Loucy (cell line): ENCODE results near the gene TAS2R41.
"Not testable (repeated sequence)": the region's sequence is repeated elsewhere in the genome, so short reads cannot be mapped to it uniquely, and the experiment has no call there.

Experiments used
- H2AFZ ChIP-seq: fragments of 200-600 bp; sonication (generic); 2 replicates; pipeline ENCODE4 v1.6.0; 2016; ENCODE audit warnings: antibody characterized with exemption, mild to moderate bottlenecking, low read length, moderate library complexity
- H3F3A ChIP-seq: fragments of 200-600 bp; 2 replicates; pipeline ENCODE4 v1.6.0; 2016; ENCODE audit warnings: antibody characterized with exemption, low read depth, mild to moderate bottlenecking
- H3K27me3 ChIP-seq: fragments of 200-600 bp; sonication (generic); 2 replicates; pipeline ENCODE4 v1.6.1; 2014; ENCODE audit warnings: low read length, mild to moderate bottlenecking; ENCODE audit not compliant: insufficient read depth, poor library complexity, severe bottlenecking
- H3K36me3 ChIP-seq: fragments of 200-600 bp; sonication (generic); 2 replicates; pipeline ENCODE4 v1.6.1; 2016; ENCODE audit warnings: low read length; ENCODE audit not compliant: insufficient read depth
- H3K4me1 ChIP-seq: fragments of 200-600 bp; sonication (generic); 2 replicates; pipeline ENCODE4 v1.5.1; 2014; ENCODE audit warnings: low read length, mild to moderate bottlenecking; ENCODE audit not compliant: insufficient read depth, poor library complexity, severe bottlenecking
- H3K4me2 ChIP-seq: fragments of 200-600 bp; sonication (generic); 2 replicates; pipeline ENCODE4 v1.6.0; 2014; ENCODE audit warnings: antibody characterized with exemption, low read length, low read depth, mild to moderate bottlenecking; ENCODE audit not compliant: poor library complexity, severe bottlenecking
- H3K4me3 ChIP-seq: fragments of 200-600 bp; sonication (generic); 2 replicates; pipeline ENCODE4 v1.5.1; 2014; ENCODE audit warnings: low read length, mild to moderate bottlenecking, mixed read lengths; ENCODE audit not compliant: poor library complexity, severe bottlenecking
- H3K79me2 ChIP-seq: fragments of 200-600 bp; sonication (generic); 2 replicates; pipeline ENCODE4 v1.6.1; 2014; ENCODE audit warnings: low read length; ENCODE audit not compliant: insufficient read depth
- H3K9ac ChIP-seq: fragments of 200-600 bp; sonication (generic); 2 replicates; pipeline ENCODE4 v1.6.0; 2014; ENCODE audit warnings: mild to moderate bottlenecking, low read depth, low read length, moderate library complexity; ENCODE audit not compliant: poor library complexity, severe bottlenecking
- H3K9me2 ChIP-seq: fragments of 200-600 bp; sonication (generic); replicated peaks from 2 replicates; pipeline ENCODE4 v1.6.1; 2016; ENCODE audit warnings: low read depth, low read length, mixed read lengths
- H3K9me3 ChIP-seq: fragments of 200-600 bp; sonication (generic); 2 replicates; pipeline ENCODE4 v1.6.1; 2014; ENCODE audit warnings: mild to moderate bottlenecking, antibody characterized with exemption, low read length, low read depth; ENCODE audit not compliant: insufficient read depth
- H4K20me1 ChIP-seq: fragments of 200-600 bp; sonication (generic); 2 replicates; pipeline ENCODE4 v1.6.0; 2014; ENCODE audit warnings: antibody characterized with exemption, low read length, mild to moderate bottlenecking; ENCODE audit not compliant: insufficient read depth, poor library complexity, severe bottlenecking
- CTCF ChIP-seq: fragments of 200-600 bp; sonication (generic); conservative IDR thresholded peaks from 2 replicates; pipeline ENCODE4 v1.5.1; 2014; ENCODE audit warnings: mild to moderate bottlenecking, antibody characterized with exemption, low read length
- EZH2phosphoT487 ChIP-seq: fragments of 200-600 bp; IDR thresholded peaks from 2 replicates; pipeline ENCODE4 v1.6.1; 2018; ENCODE audit warnings: antibody characterized with exemption, mild to moderate bottlenecking, moderate library complexity, borderline replicate concordance

Gene TAS2R41

GRCh38 chr7:143485094-143485493 is 7.4 kb downstream of the TAS2R41 start:
- H3K4me1 ChIP-seq, result peaks cover 8% of the 10 kb centered on the region
- TF ChIP-seq EZH2phosphoT487, result no peak
- no peak for TF ChIP-seq CTCF
- H3K4me3 ChIP-seq, result no peak overlapping the region
- H3K4me2 ChIP-seq, result no peak overlapping the region
- H3K36me3 ChIP-seq, result no peaks in the 10 kb centered on the region
- H4K20me1 ChIP-seq, result no peaks in the 10 kb centered on the region
- no peak overlapping the region for H2AFZ ChIP-seq
- H3K9ac ChIP-seq, result no peak overlapping the region
- no peaks in the 10 kb centered on the region for H3K9me3 ChIP-seq
- no peaks in the 10 kb centered on the region for H3K9me2 ChIP-seq
- H3K27me3 ChIP-seq, result no peaks in the 10 kb centered on the region
- H3F3A ChIP-seq, result no peaks in the 10 kb centered on the region
- no peaks in the 10 kb centered on the region for H3K79me2 ChIP-seq

GRCh38 chr7:143485500-143485899 is 7.8 kb downstream of the TAS2R41 start:
- TF ChIP-seq CTCF, result no peak
- no peak for TF ChIP-seq EZH2phosphoT487
- no peaks in the 10 kb centered on the region for H4K20me1 ChIP-seq
- H3K27me3 ChIP-seq, result no peaks in the 10 kb centered on the region
- H3K36me3 ChIP-seq, result no peaks in the 10 kb centered on the region
- no peak overlapping the region for H2AFZ ChIP-seq
- no peaks in the 10 kb centered on the region for H3K9me3 ChIP-seq
- no peak overlapping the region for H3K4me3 ChIP-seq
- no peak overlapping the region for H3K9ac ChIP-seq
- no peaks in the 10 kb centered on the region for H3F3A ChIP-seq
- no peak overlapping the region for H3K4me2 ChIP-seq
- H3K79me2 ChIP-seq, result no peaks in the 10 kb centered on the region
- no peaks in the 10 kb centered on the region for H3K9me2 ChIP-seq
- peaks cover 8% of the 10 kb centered on the region for H3K4me1 ChIP-seq

- H2AFZ ChIP-seq, H3K4me1 ChIP-seq, H3K4me3 ChIP-seq, H3F3A ChIP-seq, H3K79me2 ChIP-seq, H3K4me2 ChIP-seq, H3K9ac ChIP-seq, H3K36me3 ChIP-seq, H3K27me3 ChIP-seq, H3K9me3 ChIP-seq, H4K20me1 ChIP-seq, H3K9me2 ChIP-seq: not testable (repeated sequence)
These were observed 8.6 kb downstream of the TAS2R41 start for GRCh38 chr7:143486266-143486665.

GRCh38 chr7:143487061-143487460 is 9.4 kb downstream of the TAS2R41 start:
- Histone ChIP-seq H3K4me1 (no peaks in the 10 kb centered on the region), H3K9me2 (no peaks in the 10 kb centered on the region), H3K4me3 (no peak overlapping the region), H3K4me2 (no peak overlapping the region), H3K9ac (no peak overlapping the region), H3K36me3 (no peaks in the 10 kb centered on the region), H2AFZ (no peak overlapping the region), H3K9me3 (no peaks in the 10 kb centered on the region), H4K20me1 (no peaks in the 10 kb centered on the region), H3K27me3 (no peaks in the 10 kb centered on the region), H3F3A (no peaks in the 10 kb centered on the region), H3K79me2 (no peaks in the 10 kb centered on the region)
- TF ChIP-seq CTCF, result no peak
- no peak for TF ChIP-seq EZH2phosphoT487
